ENCODE measurements around the gene UQCRHL. TPM values are rescaled to one million over a fixed set of nuclear protein-coding genes. Genes with fewer than 3 reads are reported as not detected.

The UQCRHL gene
- 14.8 and 15.3 TPM in 2 replicates for total RNA-seq

DNA sequence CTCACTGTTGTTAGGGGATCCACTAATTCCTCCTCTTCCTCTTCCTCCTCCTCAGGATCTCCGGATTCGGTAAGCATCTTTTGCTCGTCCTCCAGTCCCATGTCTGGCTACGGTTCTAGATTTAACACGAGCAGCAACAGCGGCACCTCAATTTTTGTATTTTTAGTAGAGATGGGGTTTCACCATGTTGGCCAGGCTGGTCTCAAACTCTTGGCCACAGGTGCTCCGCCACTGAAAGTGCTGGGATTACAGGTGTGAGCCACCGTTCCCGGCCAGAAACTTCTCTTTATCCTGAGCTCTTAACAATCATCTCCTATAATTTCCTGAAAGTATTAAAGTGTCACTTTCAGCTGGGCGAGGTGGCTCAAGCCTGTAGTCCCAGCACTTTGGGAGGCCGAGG is at the start of gene UQCRHL:
UQCRHL (minus strand) TSS at position 101 of the 400 bp plus-strand sequence; CDS start at position 101, 0 bp downstream.

DNA sequence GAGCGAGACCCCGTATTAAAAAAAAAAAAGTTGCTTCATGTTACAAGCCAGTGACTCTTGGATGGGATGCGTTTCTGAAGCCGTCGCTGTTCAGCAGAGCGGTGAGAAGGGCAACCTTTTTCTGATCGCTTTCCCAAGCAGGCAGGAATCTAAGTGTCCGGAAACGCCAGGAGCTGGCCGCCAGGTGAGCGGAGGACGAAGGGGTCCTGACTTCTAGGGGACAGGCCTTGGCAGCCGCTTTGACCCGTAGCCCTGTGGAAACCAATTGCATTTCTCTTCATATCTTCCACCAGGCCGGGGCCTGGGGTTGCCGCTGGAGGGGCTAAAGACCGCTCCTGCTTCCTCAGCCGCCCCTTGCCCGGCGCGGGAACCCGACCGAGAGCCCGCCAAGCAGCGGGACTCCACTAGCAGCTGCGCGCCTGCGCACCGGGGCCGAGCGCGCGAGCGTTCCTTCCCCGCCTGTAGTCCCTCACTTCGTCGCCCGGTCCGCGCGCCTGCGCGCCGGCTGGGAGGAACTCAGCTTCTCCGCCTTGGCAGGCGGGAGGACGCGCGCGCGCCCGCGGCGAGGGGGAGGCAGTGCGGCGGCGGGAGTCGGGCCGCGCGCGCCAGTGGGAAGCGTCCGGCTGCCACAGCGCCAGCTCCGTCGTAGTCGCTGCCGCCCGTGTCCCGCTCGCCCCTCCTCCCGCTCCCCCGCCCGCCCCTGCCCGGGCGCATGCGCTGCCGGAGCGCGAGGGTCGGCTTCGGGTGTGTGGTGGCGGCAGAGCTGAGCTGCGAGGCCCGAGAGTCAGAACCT is 39.8 kb upstream of the UQCRHL start, which contains the start of gene SPEN:
SPEN (plus strand) TSS at position 608 of the 793 bp plus-strand sequence. CDS start 361 bp downstream, outside the sequence.

DNA sequence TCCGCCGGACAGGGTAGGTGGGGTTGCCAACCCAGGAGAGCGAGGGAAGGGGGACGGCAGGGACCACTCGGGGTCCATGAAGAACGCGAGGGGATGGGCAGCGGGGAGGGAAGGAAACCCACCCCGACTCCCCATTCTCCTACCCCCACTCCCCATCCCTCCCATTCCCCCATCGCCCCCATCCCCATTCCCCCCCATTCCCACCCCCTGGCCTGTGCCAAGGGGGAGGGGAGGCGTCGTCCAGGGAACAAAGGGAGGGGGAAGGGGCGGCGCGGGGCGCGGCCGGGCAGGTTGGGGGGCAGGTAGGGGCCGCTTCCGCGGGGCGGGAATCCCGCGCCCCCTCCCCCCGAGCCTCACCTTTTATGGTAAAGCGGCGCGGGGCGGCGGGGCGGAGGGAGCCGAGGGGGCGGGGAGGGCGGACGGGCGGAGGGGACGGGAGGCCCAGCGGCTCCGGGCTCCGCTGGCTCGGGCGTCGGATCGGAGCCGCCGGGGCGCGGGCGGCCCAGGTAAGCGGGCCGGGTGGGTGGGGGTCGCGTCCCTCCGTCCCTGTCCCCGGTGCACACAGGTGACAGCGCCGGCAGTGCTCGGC is 49.0 kb downstream of the UQCRHL start, which contains the start of gene FBLIM1:
FBLIM1 (plus strand) TSS at position 453 of the 589 bp plus-strand sequence. CDS start 6,189 bp downstream, outside the sequence.

Other genes starting within 250 kb of the UQCRHL start
- gene AGMAT, start 222.6 kb downstream of the UQCRHL start, total RNA-seq = 0.26 and 0.79 TPM in 2 replicates
- 8.0 and 9.1 TPM in 2 replicates for gene DDI2, start 190.2 kb downstream of the UQCRHL start, total RNA-seq
- gene PLEKHM2, start 123.3 kb downstream of the UQCRHL start, total RNA-seq = 67.1 and 90.9 TPM in 2 replicates
- 0.16 and 0.52 TPM in 2 replicates for gene SLC25A34, start 71.4 kb downstream of the UQCRHL start, total RNA-seq
- gene TMEM82, start 65.2 kb downstream of the UQCRHL start, total RNA-seq = not detected in 2 replicates
- gene FBLIM1, start 48.9 kb downstream of the UQCRHL start, total RNA-seq = 10.7 and 11.8 TPM in 2 replicates
- gene SPEN, start 40.1 kb upstream of the UQCRHL start, total RNA-seq = 6.8 and 8.6 TPM in 2 replicates
- 46.2 and 69.1 TPM in 2 replicates for gene ZBTB17, start 168.5 kb upstream of the UQCRHL start, total RNA-seq
- not detected in 2 replicates for gene SRARP, start 196.6 kb upstream of the UQCRHL start, total RNA-seq
- 0.47 and 2.9 TPM in 2 replicates for gene HSPB7, start 210.4 kb upstream of the UQCRHL start, total RNA-seq
- gene CLCNKA, start 214.4 kb upstream of the UQCRHL start, total RNA-seq = not detected in 2 replicates
- gene CLCNKB, start 236.1 kb upstream of the UQCRHL start, total RNA-seq = 0.17 TPM in 1 of 2 replicates, not detected in the other

All from bronchial smooth muscle cell (primary cell).